MM.1S (cell line): ENCODE data around the gene SNRPB2.
A peak's percentile ranks its signal among the peaks of the same experiment; 100 is the strongest.

Experiments
- DNase-seq: peaks from one replicate; pipeline ENCODE4 v3.0.0-alpha.2; 2015
- H2AFZ ChIP-seq: fragments of 300-600 bp; sonication (generic); 2 replicates; pipeline ENCODE4 v1.6.0; 2016; ENCODE audit warnings: antibody characterized with exemption, low read length
- H3F3A ChIP-seq: fragments of 300-600 bp; sonication (generic); 2 replicates; pipeline ENCODE4 v1.6.1; 2016; ENCODE audit warnings: mild to moderate bottlenecking, antibody characterized with exemption, low read length, moderate library complexity, mixed read lengths; ENCODE audit not compliant: insufficient read depth
- H3K27ac ChIP-seq: fragments of 300-600 bp; sonication (generic); 2 replicates; pipeline ENCODE4 v1.5.1; 2016; ENCODE audit warnings: mild to moderate bottlenecking, low read length
- H3K27me3 ChIP-seq: fragments of 300-600 bp; sonication (generic); replicated peaks from 2 replicates; pipeline ENCODE4 v1.6.0; 2016; ENCODE audit warnings: low read length; ENCODE audit not compliant: insufficient read depth
- H3K36me3 ChIP-seq: fragments of 300-600 bp; sonication (generic); replicated peaks from 2 replicates; pipeline ENCODE4 v1.6.1; 2016; ENCODE audit warnings: mild to moderate bottlenecking, low read length, mixed read lengths; ENCODE audit not compliant: insufficient read depth
- H3K4me1 ChIP-seq: fragments of 300-600 bp; sonication (generic); 2 replicates; pipeline ENCODE4 v1.6.1; 2016; ENCODE audit warnings: low read length, mixed read lengths
- H3K4me2 ChIP-seq: fragments of 300-600 bp; sonication (generic); 2 replicates; pipeline ENCODE4 v1.6.0; 2016; ENCODE audit warnings: low read depth, low read length
- H3K4me3 ChIP-seq: fragments of 300-600 bp; sonication (generic); 2 replicates; pipeline ENCODE4 v1.5.1; 2016; ENCODE audit warnings: low read length, mixed read lengths
- H3K79me2 ChIP-seq: fragments of 300-600 bp; sonication (generic); 2 replicates; pipeline ENCODE4 v1.6.1; 2016; ENCODE audit warnings: mixed run types, low read length, mixed read lengths
- H3K9ac ChIP-seq: fragments of 300-600 bp; sonication (generic); 2 replicates; pipeline ENCODE4 v1.6.1; 2016; ENCODE audit warnings: low read length, mixed read lengths
- H3K9me2 ChIP-seq: fragments of 300-600 bp; sonication (generic); replicated peaks from 2 replicates; pipeline ENCODE4 v1.6.1; 2016; ENCODE audit warnings: mild to moderate bottlenecking, low read length, mixed read lengths; ENCODE audit not compliant: insufficient read depth
- H3K9me3 ChIP-seq: fragments of 300-600 bp; sonication (generic); replicated peaks from 2 replicates; pipeline ENCODE4 v1.6.1; 2016; ENCODE audit warnings: mild to moderate bottlenecking, low read length, mixed read lengths; ENCODE audit not compliant: insufficient read depth
- H4K20me1 ChIP-seq: fragments of 300-600 bp; sonication (generic); 2 replicates; pipeline ENCODE4 v1.6.1; 2016; ENCODE audit warnings: mild to moderate bottlenecking, low read length, moderate library complexity, mixed read lengths; ENCODE audit not compliant: insufficient read depth
- CTCF ChIP-seq: fragments of 300-600 bp; sonication (generic); IDR thresholded peaks from 2 replicates; pipeline ENCODE4 v1.5.1; 2016; ENCODE audit warnings: antibody characterized with exemption, low read length, mixed read lengths
- EZH2 ChIP-seq: fragments of 300-600 bp; sonication (generic); optimal IDR thresholded peaks from 2 replicates; pipeline ENCODE3; 2017; ENCODE audit warnings: low read depth, mild to moderate bottlenecking, antibody characterized with exemption, low read length, mixed read lengths
- EZH2phosphoT487 ChIP-seq: fragments of 300-600 bp; sonication (generic); IDR thresholded peaks from 2 replicates; pipeline ENCODE4 v1.6.1; 2018; ENCODE audit warnings: antibody characterized with exemption, low read length

SNRPB2 gene

DNA sequence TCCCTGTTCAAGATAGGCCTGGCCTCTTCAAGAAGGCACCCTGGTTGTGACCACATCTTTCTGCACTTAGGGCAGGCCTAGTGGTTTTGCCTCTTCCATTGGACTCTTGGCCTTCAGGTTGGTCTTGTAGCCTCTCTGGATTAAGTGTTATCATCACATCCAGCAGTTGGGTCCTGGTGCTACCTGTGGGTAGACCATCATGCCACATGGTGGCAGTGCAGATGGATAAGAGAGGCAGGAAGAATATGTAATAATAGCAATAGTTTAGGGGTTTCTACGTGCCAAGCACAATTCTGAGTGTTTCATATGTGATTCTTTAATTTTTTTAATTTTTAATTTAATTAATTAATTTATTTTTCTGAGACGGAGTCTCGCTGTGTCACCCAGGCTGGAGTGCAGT is 28.5 kb upstream of the SNRPB2 start:
- Histone ChIP-seq H3K36me3 (no peaks in the 10 kb centered on the region), H3K27ac (no peak overlapping the region), H3K9ac (no peak overlapping the region), H3K9me3 (no peaks in the 10 kb centered on the region), H3K4me2 (no peak overlapping the region), H3K4me1 (no peaks in the 10 kb centered on the region), H3F3A (no peaks in the 10 kb centered on the region), H3K27me3 (no peaks in the 10 kb centered on the region), H3K79me2 (no peaks in the 10 kb centered on the region), H2AFZ (no peak overlapping the region), H4K20me1 (no peaks in the 10 kb centered on the region), H3K9me2 (no peaks in the 10 kb centered on the region), H3K4me3 (no peak overlapping the region)
- TF ChIP-seq CTCF: peak; percentile 31
- TF ChIP-seq EZH2: no peak
- DNase-seq: no peak

DNA sequence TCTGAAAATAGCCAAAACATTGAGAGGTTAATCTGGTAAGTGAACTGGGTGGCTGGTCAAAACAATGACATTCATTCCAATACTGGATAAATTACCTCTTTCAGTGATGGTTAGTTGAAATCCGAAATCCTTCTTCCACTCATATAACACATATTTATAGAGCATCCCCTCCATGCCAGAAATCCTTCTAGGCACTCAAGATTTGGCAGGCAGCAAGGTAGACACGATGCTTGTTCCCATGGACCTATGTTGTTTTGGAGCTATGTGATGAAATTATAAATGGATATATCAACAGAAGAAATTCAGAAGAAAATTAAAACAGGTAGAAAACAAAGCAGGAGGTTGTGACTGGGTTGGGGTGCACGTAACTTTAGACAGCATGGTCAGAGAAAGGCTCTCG is 26.3 kb upstream of the SNRPB2 start:
- TF ChIP-seq EZH2phosphoT487 (no peak), EZH2 (no peak), CTCF (no peak)

DNA sequence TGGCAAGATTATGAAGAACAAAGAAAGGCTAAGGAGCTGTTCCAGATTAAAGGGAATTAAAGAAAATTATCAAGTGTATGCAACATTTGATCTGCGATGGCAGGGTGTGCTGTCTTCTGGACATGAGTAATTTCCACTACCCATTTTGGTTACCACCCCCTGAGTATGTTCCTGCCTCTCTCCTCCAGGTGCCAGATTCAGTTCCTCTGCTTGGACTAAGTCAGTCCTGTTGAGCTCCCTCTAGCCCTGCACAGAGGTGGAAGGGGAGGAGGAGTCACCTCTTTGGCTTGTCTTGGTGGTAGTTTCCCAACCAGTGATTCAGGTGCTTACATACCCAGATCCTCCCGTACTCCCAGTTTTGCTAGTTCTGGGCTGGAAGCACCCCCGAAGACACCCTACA is 22.2 kb upstream of the SNRPB2 start:
- Histone ChIP-seq H3K27me3 (no peaks in the 10 kb centered on the region), H3F3A (0 out of 2 replicates have a peak, but pooled peaks cover 3% of the 10 kb centered on the region), H4K20me1 (no peaks in the 10 kb centered on the region), H3K4me2 (no peak overlapping the region), H3K9me3 (no peaks in the 10 kb centered on the region), H3K79me2 (no peaks in the 10 kb centered on the region), H3K27ac (no peak overlapping the region), H3K9ac (no peak overlapping the region), H3K4me1 (peaks cover 12% of the 10 kb centered on the region), H3K4me3 (no peak overlapping the region), H2AFZ (no peak overlapping the region), H3K9me2 (no peaks in the 10 kb centered on the region), H3K36me3 (no peaks in the 10 kb centered on the region)
- TF ChIP-seq EZH2phosphoT487 (no peak), CTCF (no peak), EZH2 (no peak)
- no peak for DNase-seq

More for the DNA sequence above, 26.3 kb upstream of the SNRPB2 start:
- no peak overlapping the region for H3K4me2 ChIP-seq
- no peaks in the 10 kb centered on the region for H3K36me3 ChIP-seq
- no peak overlapping the region for H3K9ac ChIP-seq
- no peaks in the 10 kb centered on the region for H3K9me3 ChIP-seq
- DNase-seq: no peak
- no peaks in the 10 kb centered on the region for H3K27me3 ChIP-seq
- peaks cover under 1% of the 10 kb centered on the region for H3K4me1 ChIP-seq
- H3K4me3 ChIP-seq: no peak overlapping the region
- H2AFZ ChIP-seq: no peak overlapping the region
- no peaks in the 10 kb centered on the region for H3K9me2 ChIP-seq
- H3K79me2 ChIP-seq: no peaks in the 10 kb centered on the region
- no peaks in the 10 kb centered on the region for H4K20me1 ChIP-seq
- no peaks in the 10 kb centered on the region for H3F3A ChIP-seq
- H3K27ac ChIP-seq: no peak overlapping the region
